OCI-LY3 (cell line): ENCODE data around the gene TBXAS1.

Source experiments
- EZH2phosphoT487 ChIP-seq: fragments of 200-600 bp; shearing (Covaris generic); IDR thresholded peaks from 2 replicates; pipeline ENCODE4 v1.6.1; 2018; ENCODE audit warnings: antibody characterized with exemption, mixed run types, low read depth
- TF ChIP-seq, protein P1 (sequence below): fragments of 200-600, 300-600 bp; sonication (generic); IDR thresholded peaks from 2 replicates; pipeline ENCODE4 v1.5.1; 2014; ENCODE audit warnings: antibody characterized with exemption, low read length, low read depth

DNA sequence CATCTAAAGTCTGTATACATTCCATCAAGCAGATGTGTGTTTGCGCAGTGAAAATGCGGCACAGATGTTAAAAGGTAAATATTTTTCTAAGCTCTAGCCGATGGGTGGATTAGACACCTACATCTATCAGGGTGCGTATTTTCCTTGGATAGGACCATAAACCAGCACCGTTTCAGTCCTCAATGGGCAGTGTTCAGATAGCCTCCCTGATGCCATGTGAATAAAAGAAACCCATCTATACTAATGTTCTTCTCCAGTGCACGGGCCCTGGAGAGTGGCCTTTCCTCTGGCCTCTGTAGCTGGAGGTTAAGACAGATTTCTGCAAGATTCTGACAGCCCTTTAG lies 130.2 kb downstream of the TBXAS1 start:
- TF ChIP-seq, protein P1, sequence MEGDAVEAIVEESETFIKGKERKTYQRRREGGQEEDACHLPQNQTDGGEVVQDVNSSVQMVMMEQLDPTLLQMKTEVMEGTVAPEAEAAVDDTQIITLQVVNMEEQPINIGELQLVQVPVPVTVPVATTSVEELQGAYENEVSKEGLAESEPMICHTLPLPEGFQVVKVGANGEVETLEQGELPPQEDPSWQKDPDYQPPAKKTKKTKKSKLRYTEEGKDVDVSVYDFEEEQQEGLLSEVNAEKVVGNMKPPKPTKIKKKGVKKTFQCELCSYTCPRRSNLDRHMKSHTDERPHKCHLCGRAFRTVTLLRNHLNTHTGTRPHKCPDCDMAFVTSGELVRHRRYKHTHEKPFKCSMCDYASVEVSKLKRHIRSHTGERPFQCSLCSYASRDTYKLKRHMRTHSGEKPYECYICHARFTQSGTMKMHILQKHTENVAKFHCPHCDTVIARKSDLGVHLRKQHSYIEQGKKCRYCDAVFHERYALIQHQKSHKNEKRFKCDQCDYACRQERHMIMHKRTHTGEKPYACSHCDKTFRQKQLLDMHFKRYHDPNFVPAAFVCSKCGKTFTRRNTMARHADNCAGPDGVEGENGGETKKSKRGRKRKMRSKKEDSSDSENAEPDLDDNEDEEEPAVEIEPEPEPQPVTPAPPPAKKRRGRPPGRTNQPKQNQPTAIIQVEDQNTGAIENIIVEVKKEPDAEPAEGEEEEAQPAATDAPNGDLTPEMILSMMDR, result no peak
- TF ChIP-seq EZH2phosphoT487, result no peak
